Fibroblast of lung (primary cell): Measurements from ENCODE around the gene HOXC10.

Experiments used
- CTCF ChIP-seq, 2 donors: IDR thresholded peaks in 1 of 2; conservative IDR thresholded peaks in 1 of 2; 1 replicate in 1 of 2; 2 replicates in 1 of 2; pipeline ENCODE4 v1.5.1; 2011 to 2012; ENCODE audit warnings: low read length in 2 of 2, control low read depth in 1 of 2, inconsistent platforms in 1 of 2, low read depth in 1 of 2, mild to moderate bottlenecking in 1 of 2
- EZH2 ChIP-seq: IDR thresholded peaks from 2 replicates; pipeline ENCODE4 v1.5.1; 2012; ENCODE audit warnings: low read length, control low read depth, mild to moderate bottlenecking; ENCODE audit errors: missing control alignments

- TF ChIP-seq CTCF (conservative IDR thresholded peaks at IDR 0.05 in 1 of 2, IDR thresholded peaks at IDR 0.05 in 1 of 2; ENCODE audit: low read depth in 1 of 2, low read length in 2 of 2) (no peak), EZH2 (no peak)
Measured at GRCh38 chr12:53954694-53955035, 30.3 kb upstream of the HOXC10 start, which contains the start of gene HOXC12.
